ENCODE measurements around the gene TMEM117.
"Not testable (repeated sequence)": the region's sequence is repeated elsewhere in the genome, so short reads cannot be mapped to it uniquely, and the experiment has no call there.

Gene TMEM117

GRCh38 chr12:43841253-43841652 is 5.4 kb downstream of the TMEM117 start:
- DNase-seq: no peak

GRCh38 chr12:43842259-43842658 is 6.4 kb downstream of the TMEM117 start:
- no peak for DNase-seq

- DNase-seq: not testable (repeated sequence)
These were observed 11.7 kb downstream of the TMEM117 start for GRCh38 chr12:43847425-43848225.

DNA sequence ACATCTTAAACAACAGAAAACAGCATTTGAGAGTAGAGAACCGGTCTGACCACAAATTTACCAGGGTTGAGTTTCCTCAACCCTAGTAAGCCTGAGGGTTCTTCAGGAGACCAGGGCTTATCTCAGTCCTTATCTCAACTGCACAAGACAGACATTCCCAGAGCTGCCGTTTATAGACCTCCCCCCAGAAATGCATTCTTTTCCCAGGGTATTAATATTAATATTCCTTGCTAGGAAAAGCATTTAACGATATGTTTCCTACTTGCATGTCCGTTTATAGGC is 12.3 kb downstream of the TMEM117 start:
- DNase-seq: no peak

DNA sequence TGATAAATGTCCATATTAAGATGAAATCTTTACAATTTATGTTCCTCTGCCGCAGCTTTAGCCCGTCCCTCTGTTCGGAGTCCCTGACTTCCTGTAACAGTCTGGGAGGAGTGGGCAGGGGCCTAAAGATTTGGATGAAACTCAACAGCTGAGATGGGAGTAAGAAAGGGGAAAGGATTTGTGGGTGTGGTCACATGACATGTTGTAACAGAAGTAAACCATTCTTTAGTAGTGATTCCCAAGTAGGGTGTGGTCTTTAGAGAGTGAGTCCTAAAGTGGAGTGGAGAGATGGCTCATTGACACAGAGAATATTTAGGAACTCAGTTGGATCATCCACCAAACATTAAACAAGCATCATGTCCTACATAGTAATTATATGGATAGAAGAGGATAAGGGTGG is 12.9 kb downstream of the TMEM117 start:
- no peak for DNase-seq

GRCh38 chr12:43852744-43853143 is 16.9 kb downstream of the TMEM117 start:
- no peak for DNase-seq

DNA sequence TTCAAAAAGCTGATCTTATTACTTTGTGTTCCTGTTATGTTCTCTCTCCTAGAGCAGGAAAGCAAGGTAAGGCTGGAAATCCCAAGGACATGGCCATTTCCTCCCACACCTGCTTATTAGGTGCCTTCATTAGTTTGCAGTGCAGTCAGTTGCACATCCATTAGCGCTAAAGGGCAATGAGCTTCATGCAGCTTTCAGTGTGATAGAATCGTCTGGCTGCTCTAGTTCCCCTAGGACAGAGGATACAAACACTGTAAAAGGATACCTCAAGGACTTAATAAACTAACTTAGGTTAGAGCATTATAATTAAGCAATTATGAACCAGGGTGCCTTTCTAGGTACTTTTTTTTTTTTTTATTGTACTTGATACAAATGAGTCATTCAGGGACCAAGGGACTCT is 21.1 kb downstream of the TMEM117 start:
- no peak for DNase-seq

- no peak for DNase-seq
These were observed 22.2 kb downstream of the TMEM117 start for GRCh38 chr12:43858096-43858495.

- no peak for DNase-seq
These were observed 23.1 kb downstream of the TMEM117 start for GRCh38 chr12:43858991-43859390.

GRCh38 chr12:43861015-43861839 is 25.3 kb downstream of the TMEM117 start:
- DNase-seq: no peak

GRCh38 chr12:43861840-43862150 is 25.9 kb downstream of the TMEM117 start:
- no peak for DNase-seq

DNA sequence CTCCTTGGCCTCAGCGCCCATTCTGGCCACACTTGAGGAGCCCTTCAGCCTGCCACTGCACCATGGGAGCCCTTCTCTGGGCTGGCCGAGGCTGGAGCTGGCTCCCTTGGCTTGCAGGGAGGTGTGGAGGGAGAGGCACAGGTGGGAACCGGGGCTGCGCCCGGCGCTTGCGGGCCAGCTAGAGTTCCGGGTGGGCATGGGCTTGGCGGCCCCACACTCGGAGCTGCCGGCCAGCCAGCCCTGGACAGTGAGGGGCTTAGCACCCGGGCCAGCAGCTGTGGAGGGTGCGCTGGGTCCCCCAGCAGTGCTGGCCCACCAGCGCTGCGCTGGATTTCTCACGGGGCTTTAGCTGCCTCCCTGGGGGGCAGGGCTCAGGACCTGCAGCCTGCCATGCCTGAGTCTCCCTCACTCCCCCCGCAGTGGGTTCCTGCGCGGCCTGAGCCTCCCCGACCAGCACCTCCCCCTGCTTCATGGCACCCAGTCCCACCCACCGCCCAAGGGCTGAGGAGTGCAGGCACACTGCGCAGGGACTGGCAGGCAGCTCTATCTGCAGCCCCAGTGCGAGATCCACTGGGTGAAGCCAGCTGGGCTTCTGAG is 28.0 kb downstream of the TMEM117 start:
- DNase-seq: no peak

- DNase-seq: not testable (repeated sequence)
These were observed 28.7 kb downstream of the TMEM117 start for GRCh38 chr12:43864557-43864956.

GRCh38 chr12:43869184-43869583 is 33.3 kb downstream of the TMEM117 start:
- no peak for DNase-seq

DNA sequence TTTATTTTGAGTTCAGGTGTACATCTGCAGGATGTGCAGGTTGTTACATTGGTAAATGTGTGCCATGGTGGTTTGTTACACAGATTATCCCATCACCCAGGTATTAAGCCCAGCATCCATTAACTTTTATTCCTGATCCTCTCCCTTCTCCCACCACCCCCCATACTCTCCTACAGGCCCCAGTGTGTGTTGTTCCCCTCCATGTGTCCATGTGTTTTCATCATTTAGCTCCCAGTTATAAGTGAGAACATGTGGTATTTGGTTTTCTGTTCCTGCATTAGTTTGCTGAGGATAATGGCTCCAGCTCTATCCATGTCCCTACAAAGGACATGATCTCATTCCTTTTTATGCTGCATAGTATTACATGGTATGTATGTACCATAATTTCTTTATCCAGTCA is 33.9 kb downstream of the TMEM117 start:
- DNase-seq: not testable (repeated sequence)

- DNase-seq: not testable (repeated sequence)
These were observed 35.4 kb downstream of the TMEM117 start for GRCh38 chr12:43871258-43871657.

DNA sequence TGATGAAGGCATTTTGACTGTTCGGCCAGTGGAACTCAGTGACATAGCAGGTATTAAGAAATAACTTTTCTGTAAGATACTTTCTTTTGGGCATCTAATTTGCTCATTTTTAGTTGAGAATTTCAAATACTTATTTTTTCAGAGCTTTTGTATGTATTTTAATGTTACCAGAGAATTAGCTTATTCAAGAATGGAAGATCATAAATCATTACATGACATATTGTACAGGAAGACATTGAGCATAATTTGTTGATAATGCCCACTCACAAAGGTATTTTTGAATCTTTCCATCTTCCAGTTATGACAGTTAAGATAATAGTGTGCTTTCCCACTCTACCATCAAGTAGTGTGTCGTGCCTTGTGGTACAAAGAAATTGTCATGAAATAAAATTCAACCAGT is 36.5 kb downstream of the TMEM117 start:
- no peak for DNase-seq

- no peak for DNase-seq
These were observed 42.2 kb downstream of the TMEM117 start for GRCh38 chr12:43878050-43878449.

GRCh38 chr12:43880547-43880946 is 44.7 kb downstream of the TMEM117 start:
- no peak for DNase-seq

GRCh38 chr12:43882578-43883178 is 46.8 kb downstream of the TMEM117 start:
- no peak for DNase-seq

DNA sequence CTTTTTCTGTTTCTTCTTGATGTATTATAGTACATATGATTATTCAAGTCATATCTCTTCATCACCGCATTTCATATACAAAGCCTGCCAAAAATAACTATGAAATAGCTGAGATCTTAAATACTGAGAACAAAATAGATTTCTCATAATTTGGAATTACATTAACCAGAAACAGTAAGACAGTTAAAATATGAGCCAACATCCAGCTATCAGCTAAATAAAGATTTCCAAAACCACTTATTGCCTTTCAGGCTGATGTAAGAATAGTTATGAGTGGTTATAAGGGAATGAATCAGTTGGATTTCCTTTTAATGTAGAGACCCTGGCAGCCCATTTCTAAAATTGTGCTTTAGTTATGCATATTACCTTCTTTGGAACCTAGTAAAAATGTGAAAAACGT is 47.4 kb downstream of the TMEM117 start:
- DNase-seq: no peak

- DNase-seq: no peak
These were observed 47.9 kb downstream of the TMEM117 start for GRCh38 chr12:43883748-43884147.

GRCh38 chr12:43884683-43885410 is 49.0 kb downstream of the TMEM117 start:
- DNase-seq: no peak
